IMR-90 (cell line): ENCODE results near the gene HDDC3. TPM values are rescaled to one million over a fixed set of nuclear protein-coding genes. Genes with fewer than 3 reads are reported as not detected.

Experiments used
- ATAC-seq: fragments of 200-7000 bp; cut with Tn5 transposase; 2 replicates; pipeline ENCODE4 v1.9.1; 2020; ENCODE audit warnings: low read depth, mild to moderate bottlenecking, moderate library complexity
- BruUV-seq: library from RNA; stranded (reverse); fragments of 400-500 nt; replicated peaks from 2 replicates; lab custom pipeline; 2021; lab: Mats Ljungman, UMichigan
- CTCF ChIA-PET: fragments of 300-600 bp; formaldehyde crosslinking; extraction: SDS; loops from one replicate; lab custom pipeline; 2021; ENCODE audit warnings: antibody characterized with exemption; lab: Yijun Ruan, JAX
- POLR2A ChIA-PET: fragments of 300-600 bp; sonication (Branson Sonifier 250); formaldehyde crosslinking; loops from one replicate; lab custom pipeline; 2022; ENCODE audit warnings: antibody characterized with exemption; ENCODE audit not compliant: unreplicated experiment; lab: Charles Lee
- DNase-seq: peaks from one replicate; pipeline ENCODE4 v3.0.0; 2013
- H2AFZ ChIP-seq: replicated peaks from 2 replicates; pipeline ENCODE3; 2013; ENCODE audit warnings: low read length, mild to moderate bottlenecking; ENCODE audit not compliant: poor library complexity
- H2AK5ac ChIP-seq: 2 replicates; pipeline ENCODE4 v1.6.1; 2013; ENCODE audit warnings: low read depth, low read length, inconsistent platforms
- H2AK9ac ChIP-seq: replicated peaks from 2 replicates; pipeline ENCODE3; 2013; ENCODE audit warnings: mild to moderate bottlenecking, low read depth, low read length, moderate library complexity; ENCODE audit not compliant: poor library complexity
- H2BK120ac ChIP-seq: 2 replicates; pipeline ENCODE4 v1.6.1; 2013; ENCODE audit warnings: low read depth, low read length, inconsistent platforms
- H2BK15ac ChIP-seq: 3 replicates; pipeline ENCODE4 v1.6.1; 2013; ENCODE audit warnings: low read depth, low read length, inconsistent platforms
- H2BK20ac ChIP-seq: 2 replicates; pipeline ENCODE4 v1.6.1; 2013; ENCODE audit warnings: low read depth, mild to moderate bottlenecking, inconsistent platforms, low read length, moderate library complexity
- H2BK5ac ChIP-seq: 2 replicates; pipeline ENCODE4 v1.6.1; 2013; ENCODE audit warnings: mild to moderate bottlenecking, low read depth, low read length, inconsistent platforms; ENCODE audit not compliant: poor library complexity, severe bottlenecking
- H3K14ac ChIP-seq: replicated peaks from 2 replicates; pipeline ENCODE4 v1.6.1; 2013; ENCODE audit warnings: low read depth, low read length, inconsistent platforms
- H3K18ac ChIP-seq: 2 replicates; pipeline ENCODE4 v1.6.1; 2013; ENCODE audit warnings: low read depth, low read length, control low read depth
- H3K23ac ChIP-seq: 2 replicates; pipeline ENCODE4 v1.6.1; 2013; ENCODE audit warnings: low read depth, low read length, inconsistent platforms
- H3K27ac ChIP-seq: 2 replicates; pipeline ENCODE4 v1.5.1; 2013; ENCODE audit warnings: mild to moderate bottlenecking, control low read depth, low read length; ENCODE audit not compliant: insufficient read depth
- H3K27me3 ChIP-seq: 2 replicates; pipeline ENCODE4 v1.6.1; 2013; ENCODE audit warnings: low read length; ENCODE audit not compliant: control insufficient read depth, insufficient read depth
- H3K36me3 ChIP-seq: 2 replicates; pipeline ENCODE4 v1.6.1; 2013; ENCODE audit warnings: low read length, mixed read lengths; ENCODE audit not compliant: control insufficient read depth, insufficient read depth
- H3K4ac ChIP-seq: 2 replicates; pipeline ENCODE4 v1.6.1; 2013; ENCODE audit warnings: low read depth, low read length, inconsistent platforms
- H3K4me1 ChIP-seq: 2 replicates; pipeline ENCODE4 v1.6.1; 2013; ENCODE audit warnings: low read length, mixed read lengths; ENCODE audit not compliant: control insufficient read depth, insufficient read depth
- H3K4me2 ChIP-seq: 2 replicates; pipeline ENCODE4 v1.6.1; 2013; ENCODE audit warnings: low read depth, mild to moderate bottlenecking, control low read depth, low read length, moderate library complexity
- H3K4me3 ChIP-seq: 2 replicates; pipeline ENCODE4 v1.5.1; 2013; ENCODE audit warnings: low read depth, mild to moderate bottlenecking, control low read depth, low read length, moderate library complexity; ENCODE audit not compliant: insufficient read depth
- H3K56ac ChIP-seq: 2 replicates; pipeline ENCODE4 v1.6.1; 2013; ENCODE audit warnings: low read length, inconsistent platforms; ENCODE audit not compliant: insufficient read depth; ENCODE audit errors: extremely low read depth
- H3K79me1 ChIP-seq, 2 experiments: 2 replicates each; pipeline ENCODE4 v1.6.1; 2013; ENCODE audit warnings: low read length in 2 of 2, inconsistent platforms in 1 of 2, low read depth in 1 of 2
- H3K9ac ChIP-seq: 2 replicates; pipeline ENCODE4 v1.6.1; 2013; ENCODE audit warnings: low read depth, low read length, control low read depth
- H3K9me1 ChIP-seq: 2 replicates; pipeline ENCODE4 v1.6.1; 2013; ENCODE audit warnings: low read length, inconsistent platforms; ENCODE audit not compliant: insufficient read depth
- H3K9me3 ChIP-seq: 2 replicates; pipeline ENCODE4 v1.6.1; 2013; ENCODE audit warnings: low read length; ENCODE audit not compliant: control insufficient read depth, insufficient read depth
- H4K20me1 ChIP-seq: 2 replicates; pipeline ENCODE4 v1.6.1; 2013; ENCODE audit warnings: low read length, inconsistent platforms; ENCODE audit not compliant: insufficient read depth
- H4K5ac ChIP-seq: 2 replicates; pipeline ENCODE4 v1.6.1; 2013; ENCODE audit warnings: mild to moderate bottlenecking, low read depth, low read length, control low read depth
- H4K8ac ChIP-seq, 2 experiments: 2 replicates each; pipeline ENCODE4 v1.6.1; 2013; ENCODE audit warnings: low read depth in 2 of 2, low read length in 2 of 2, control low read depth in 1 of 2, inconsistent platforms in 1 of 2
- H4K91ac ChIP-seq: 2 replicates; pipeline ENCODE4 v1.6.1; 2013; ENCODE audit warnings: low read depth, low read length, inconsistent platforms; ENCODE audit not compliant: insufficient read depth
- BHLHE40 ChIP-seq: fragments of 150-350 bp; IDR thresholded peaks from 2 replicates; pipeline ENCODE4 v1.6.1; 2016; ENCODE audit warnings: mild to moderate bottlenecking, low read depth, low read length
- CEBPB ChIP-seq: IDR thresholded peaks from 2 replicates; pipeline ENCODE4 v1.6.1; 2012; ENCODE audit warnings: low read depth, low read length, improper control_type of control experiment
- CHD1 ChIP-seq: IDR thresholded peaks from 2 replicates; pipeline ENCODE4 v1.6.1; 2012; ENCODE audit warnings: low read depth, low read length, improper control_type of control experiment
- CTCF ChIP-seq: conservative IDR thresholded peaks from 2 replicates; pipeline ENCODE4 v1.5.1; 2012; ENCODE audit warnings: mild to moderate bottlenecking, low read depth, low read length, improper control_type of control experiment
- MAFK ChIP-seq: IDR thresholded peaks from 2 replicates; pipeline ENCODE4 v1.6.1; 2012; ENCODE audit warnings: low read depth, low read length, improper control_type of control experiment
- MXI1 ChIP-seq: IDR thresholded peaks from 2 replicates; pipeline ENCODE4 v1.6.1; 2012; ENCODE audit warnings: low read depth, mild to moderate bottlenecking, low read length, moderate library complexity, borderline replicate concordance
- POLR2A ChIP-seq: IDR thresholded peaks from 2 replicates; pipeline ENCODE4 v1.6.1; 2012; ENCODE audit warnings: mild to moderate bottlenecking, low read depth, low read length
- RCOR1 ChIP-seq: IDR thresholded peaks from 2 replicates; pipeline ENCODE4 v1.6.1; 2012; ENCODE audit warnings: mild to moderate bottlenecking, low read length, improper control_type of control experiment; ENCODE audit not compliant: insufficient replicate concordance
- RFX5 ChIP-seq: IDR thresholded peaks from 2 replicates; pipeline ENCODE4 v1.8.0; 2012; ENCODE audit warnings: low read depth, mild to moderate bottlenecking, low read length, moderate library complexity
- USF2 ChIP-seq: fragments of 150-350 bp; IDR thresholded peaks from 2 replicates; pipeline ENCODE4 v1.6.1; 2017; ENCODE audit warnings: mild to moderate bottlenecking, antibody characterized with exemption, low read length, low read depth
- WGBS, 2 experiments: methylation state at CpG; one replicate each; pipeline versions ENCODE4 v1.1.5 to v1.1.7; 2013; ENCODE audit warnings: missing lambda C conversion rate in 2 of 2; ENCODE audit not compliant: insufficient read length in 1 of 2; ENCODE audit errors: extremely low coverage in 2 of 2; 5-methylcytosine and 5-hydroxymethylcytosine counted together
- dilution Hi-C: fragments of 300-500 bp; cut with HindIII; formaldehyde crosslinking; loops from one replicate; pipeline ENCODE4 v1.14.3; 2018; ENCODE audit warnings: low sequenced_read_pairs; ENCODE audit not compliant: unreplicated experiment
- in situ Hi-C: fragments of 300-500 bp; cut with MboI; formaldehyde crosslinking; loops from 3 replicates; pipeline ENCODE4 v1.14.3; 2019; ENCODE audit warnings: low sequenced_read_pairs, inconsistent platforms, mixed read lengths
- intact Hi-C: fragments of 100-400 bp; cut with micrococcal nuclease; formaldehyde crosslinking; loops from 2 replicates; pipeline ENCODE4 v1.10.0; 2022
- polyA plus RNA-seq, 3 experiments: library from polyadenylated mRNA; depleted of rRNA; stranded (reverse); fragments of >200 nt; gene quantifications; 2 replicates each; pipeline ENCODE4 v1.2.3, GENCODE V29; 2012; ENCODE audit warnings: low replicate concordance in 1 of 3
- total RNA-seq: library from RNA; depleted of rRNA; stranded (reverse); fragments of >200 nt; gene quantifications from 2 replicates; pipeline ENCODE4 v1.2.3, GENCODE V29; 2012

HDDC3 gene
- total and polyA plus RNA-seq, 2 of the 4 experiments (the other 2 are of a cell fraction), result 7.9 to 10.7 TPM

GRCh38 chr15:90893175-90894090 is 38.9 kb downstream of the HDDC3 start:
- H2BK15ac ChIP-seq, result no peak overlapping the region
- H3K4ac ChIP-seq, result no peak overlapping the region
- no peaks in the 10 kb centered on the region for H3K79me1 ChIP-seq
- H3K9me1 ChIP-seq, result peaks cover 3% of the 10 kb centered on the region; the same call in 1 of the 2 replicates
- no peak overlapping the region for H2AK5ac ChIP-seq
- H2BK120ac ChIP-seq, result no peak overlapping the region
- no peak overlapping the region for H3K14ac ChIP-seq
- no peak overlapping the region for H3K9ac ChIP-seq
- H2AFZ ChIP-seq, result no peak overlapping the region
- no peak overlapping the region for H2BK5ac ChIP-seq
- no peak overlapping the region for H4K5ac ChIP-seq
- H3K56ac ChIP-seq, result no peak overlapping the region
- H2AK9ac ChIP-seq, result no peak overlapping the region
- no peak overlapping the region for H2BK20ac ChIP-seq
- H3K18ac ChIP-seq, result no peak overlapping the region
- POLR2A ChIA-PET, result no interaction called here
- intact Hi-C loops (no loop called here), in situ Hi-C loops (loop anchor here (25.0 kb wide), 1 partner anchor 581 kb away; no protein-coding TSS in a partner anchor), dilution Hi-C loops (no loop called here)
- 91% methylated on average over 3 of the region's 33 CpGs; no CpG with 5 or more reads in 1 of the 2 experiments for WGBS, 2 experiments
- DNase-seq (no peak), ATAC-seq (no peak)
- H3K4me3 ChIP-seq, result no peak overlapping the region
- H3K27ac ChIP-seq, result no peak overlapping the region
- CTCF ChIA-PET, result no interaction called here
- peaks cover 28% of the 10 kb centered on the region for H3K36me3 ChIP-seq
- no peak overlapping the region for H4K8ac ChIP-seq
- TF ChIP-seq USF2 (no peak), CEBPB (no peak), RCOR1 (no peak), BHLHE40 (no peak), MXI1 (no peak), POLR2A (no peak), CHD1 (no peak), MAFK (no peak), CTCF (no peak), RFX5 (no peak)
- BruUV-seq, result no TSS peak
- H3K9me3 ChIP-seq, result no peaks in the 10 kb centered on the region
- H3K27me3 ChIP-seq, result no peaks in the 10 kb centered on the region
- no peak overlapping the region for H3K4me2 ChIP-seq
- H4K20me1 ChIP-seq, result no peaks in the 10 kb centered on the region
- no peak overlapping the region for H3K23ac ChIP-seq
- no peaks in the 10 kb centered on the region for H3K4me1 ChIP-seq
- no peak overlapping the region for H4K91ac ChIP-seq
